ENCODE data around the gene PITPNM3. TPM values are rescaled to one million over a fixed set of nuclear protein-coding genes. Genes with fewer than 3 reads are reported as not detected.

PITPNM3 gene
- total RNA-seq, 6 experiments from 2014 or later, result 0.94 to 1.1 (median 1.0) TPM

DNA sequence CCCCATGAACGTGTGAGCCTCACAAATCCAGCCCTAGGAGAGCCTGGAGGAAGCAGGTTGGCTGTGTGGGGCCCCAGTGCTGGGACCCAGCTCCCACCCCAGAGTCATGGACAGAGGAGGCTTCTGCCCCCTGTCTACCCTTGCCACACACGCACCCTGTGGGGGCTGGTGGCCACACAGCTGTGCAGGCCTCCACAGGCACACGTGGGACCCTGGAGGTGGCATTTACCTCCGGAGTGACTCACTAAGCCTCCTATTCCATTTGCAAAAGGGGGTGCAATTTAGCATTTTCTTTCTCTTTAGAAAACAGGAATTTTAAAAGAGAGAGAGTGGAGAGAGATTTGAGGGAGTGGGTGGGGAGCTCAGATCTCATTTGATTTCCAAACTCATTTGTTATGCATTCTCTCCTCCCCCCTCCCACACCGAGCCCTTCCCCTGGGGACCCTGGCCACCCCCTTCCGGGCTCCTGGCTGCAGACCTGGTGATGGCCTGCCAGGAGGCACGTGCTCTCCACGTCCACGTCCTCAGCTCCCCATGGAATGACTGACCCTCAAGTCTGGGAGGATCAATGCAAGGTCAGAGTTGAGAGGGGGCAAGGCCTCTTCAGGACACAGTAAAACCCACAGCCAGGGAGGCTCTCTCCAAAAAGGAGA is 6.8 kb downstream of the PITPNM3 start:
- H3K4me1 Mint-ChIP-seq (ENCODE audit: low read depth), result peaks cover 9% of the 10 kb centered on the region
- no peak for DNase-seq
- TF ChIP-seq, protein P1, sequence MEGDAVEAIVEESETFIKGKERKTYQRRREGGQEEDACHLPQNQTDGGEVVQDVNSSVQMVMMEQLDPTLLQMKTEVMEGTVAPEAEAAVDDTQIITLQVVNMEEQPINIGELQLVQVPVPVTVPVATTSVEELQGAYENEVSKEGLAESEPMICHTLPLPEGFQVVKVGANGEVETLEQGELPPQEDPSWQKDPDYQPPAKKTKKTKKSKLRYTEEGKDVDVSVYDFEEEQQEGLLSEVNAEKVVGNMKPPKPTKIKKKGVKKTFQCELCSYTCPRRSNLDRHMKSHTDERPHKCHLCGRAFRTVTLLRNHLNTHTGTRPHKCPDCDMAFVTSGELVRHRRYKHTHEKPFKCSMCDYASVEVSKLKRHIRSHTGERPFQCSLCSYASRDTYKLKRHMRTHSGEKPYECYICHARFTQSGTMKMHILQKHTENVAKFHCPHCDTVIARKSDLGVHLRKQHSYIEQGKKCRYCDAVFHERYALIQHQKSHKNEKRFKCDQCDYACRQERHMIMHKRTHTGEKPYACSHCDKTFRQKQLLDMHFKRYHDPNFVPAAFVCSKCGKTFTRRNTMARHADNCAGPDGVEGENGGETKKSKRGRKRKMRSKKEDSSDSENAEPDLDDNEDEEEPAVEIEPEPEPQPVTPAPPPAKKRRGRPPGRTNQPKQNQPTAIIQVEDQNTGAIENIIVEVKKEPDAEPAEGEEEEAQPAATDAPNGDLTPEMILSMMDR (IDR thresholded peaks at IDR 0.05), result peak; percentile 21; the same call in 1 of the 2 replicates
- H3K4me3 Mint-ChIP-seq, result no peak overlapping the region
- H3K9me3 Mint-ChIP-seq, result no peaks in the 10 kb centered on the region
- H3K36me3 Mint-ChIP-seq (ENCODE audit: low read depth), result no peaks in the 10 kb centered on the region
- peaks cover 40% of the 10 kb centered on the region for H3K27me3 Mint-ChIP-seq (ENCODE audit: insufficient read depth)
- H3K27ac Mint-ChIP-seq, result no peak overlapping the region

DNA sequence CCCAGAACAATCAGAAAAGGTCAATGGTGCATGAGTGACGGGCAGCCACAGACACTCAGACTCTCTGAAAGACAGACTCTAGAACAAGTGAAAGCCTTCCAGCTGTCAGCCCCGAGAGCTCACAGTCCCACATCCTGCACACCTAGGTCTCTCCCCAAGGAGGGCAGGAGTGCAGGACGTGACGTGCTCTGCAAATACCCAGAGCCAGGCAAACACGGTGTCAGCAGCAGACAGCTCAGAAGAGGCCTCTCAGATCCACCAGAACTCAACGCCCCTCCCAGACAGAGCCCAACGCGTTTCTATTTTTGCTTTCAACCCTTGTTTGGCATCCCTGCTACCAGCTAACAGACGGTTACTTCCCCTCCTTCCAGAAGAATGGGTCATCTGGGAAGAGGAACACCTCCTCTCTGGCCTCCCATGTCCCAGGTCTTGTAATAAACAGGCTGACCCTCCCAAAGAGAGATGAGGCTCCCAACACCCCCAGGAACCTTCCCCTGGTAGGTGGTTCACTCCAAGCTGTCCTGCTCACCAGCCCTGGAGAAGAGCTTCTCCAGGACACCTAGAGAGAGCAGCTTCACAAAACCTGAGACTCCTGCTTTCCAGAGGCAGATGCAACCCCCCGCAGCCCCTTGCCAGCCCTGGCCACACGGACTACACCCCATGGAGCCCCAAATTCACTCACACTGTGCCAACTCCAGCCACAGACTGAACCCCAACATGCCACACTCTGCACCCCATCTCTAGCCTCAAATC is 7.6 kb downstream of the PITPNM3 start:
- Mint-ChIP-seq H3K4me1 (ENCODE audit: low read depth) (peaks cover 9% of the 10 kb centered on the region), H3K27me3 (ENCODE audit: insufficient read depth) (peaks cover 34% of the 10 kb centered on the region), H3K9me3 (no peaks in the 10 kb centered on the region), H3K36me3 (ENCODE audit: low read depth) (no peaks in the 10 kb centered on the region), H3K4me3 (no peak overlapping the region), H3K27ac (no peak overlapping the region)
- no peak for DNase-seq
- TF ChIP-seq, protein P1 (IDR thresholded peaks at IDR 0.05), result no peak

- peaks cover 9% of the 10 kb centered on the region for H3K4me1 Mint-ChIP-seq (ENCODE audit: low read depth)
- DNase-seq, result no peak
- TF ChIP-seq, protein P1 (IDR thresholded peaks at IDR 0.05), result no peak
- no peaks in the 10 kb centered on the region for H3K9me3 Mint-ChIP-seq
- no peaks in the 10 kb centered on the region for H3K36me3 Mint-ChIP-seq (ENCODE audit: low read depth)
- H3K27me3 Mint-ChIP-seq (ENCODE audit: insufficient read depth), result peaks cover 28% of the 10 kb centered on the region
- H3K4me3 Mint-ChIP-seq, result no peak overlapping the region
- H3K27ac Mint-ChIP-seq, result no peak overlapping the region
Measured at GRCh38 chr17:6548034-6548433, 8.3 kb downstream of the PITPNM3 start.

DNA sequence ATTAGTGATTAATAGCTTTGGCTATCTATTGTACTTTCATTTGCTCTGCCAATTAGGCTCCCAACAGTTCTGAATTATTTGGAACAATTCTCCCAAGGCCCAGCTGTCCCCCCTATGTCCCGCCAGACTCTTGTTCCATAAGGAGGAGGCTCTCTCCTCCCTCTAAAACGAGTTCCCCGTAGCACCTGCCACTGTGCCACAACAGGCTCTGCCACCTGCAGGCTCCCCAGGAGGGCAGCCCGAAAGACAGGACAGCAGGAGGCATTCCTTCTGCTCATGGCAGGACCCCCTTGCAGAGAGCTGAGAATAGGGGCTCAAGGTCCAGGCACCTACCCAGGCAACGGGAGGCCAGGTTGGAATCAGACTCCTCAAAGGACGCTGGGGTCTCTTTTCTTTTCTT is 9.0 kb downstream of the PITPNM3 start:
- Mint-ChIP-seq H3K36me3 (ENCODE audit: low read depth) (no peaks in the 10 kb centered on the region), H3K4me3 (no peak overlapping the region), H3K27ac (no peak overlapping the region), H3K27me3 (ENCODE audit: insufficient read depth) (peaks cover 30% of the 10 kb centered on the region), H3K9me3 (no peaks in the 10 kb centered on the region), H3K4me1 (ENCODE audit: low read depth) (peaks cover 9% of the 10 kb centered on the region)
- TF ChIP-seq, protein P1 (IDR thresholded peaks at IDR 0.05), result no peak
- DNase-seq, result no peak

DNA sequence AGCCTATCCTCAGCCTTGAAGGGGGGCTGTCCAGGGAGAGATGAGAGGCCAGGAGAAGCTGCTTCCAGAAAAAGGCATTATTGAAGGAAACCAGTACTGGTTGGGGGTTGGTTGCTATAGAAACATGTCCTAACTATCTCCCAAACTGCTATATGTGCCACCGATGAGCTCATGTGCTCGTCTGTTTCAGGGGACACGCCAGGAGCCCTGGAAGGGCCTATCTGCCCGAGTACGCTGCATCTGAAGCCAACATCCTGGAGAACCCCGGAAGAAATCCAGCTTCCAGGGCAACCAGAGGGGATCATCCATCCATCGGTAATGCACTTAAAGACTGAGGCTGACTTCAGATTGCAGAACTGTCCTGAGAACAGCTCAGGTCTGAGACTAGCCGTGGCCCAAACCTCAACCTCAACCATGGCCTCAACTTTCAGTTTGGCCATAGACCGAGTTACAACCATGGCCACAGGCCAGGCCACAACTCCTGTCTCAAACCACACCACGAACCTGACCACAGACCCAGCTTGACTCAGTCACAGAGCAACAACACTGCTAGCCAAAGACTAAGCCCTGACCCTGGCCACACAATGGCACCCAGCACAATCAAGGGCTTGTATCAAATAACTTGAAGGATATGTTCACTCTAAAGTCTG is 10.2 kb downstream of the PITPNM3 start:
- DNase-seq, result peak; percentile 28
- TF ChIP-seq, protein P1 (IDR thresholded peaks at IDR 0.05), result no peak
- no peaks in the 10 kb centered on the region for H3K9me3 Mint-ChIP-seq
- H3K27me3 Mint-ChIP-seq (ENCODE audit: insufficient read depth), result peaks cover 32% of the 10 kb centered on the region
- no peak overlapping the region for H3K4me3 Mint-ChIP-seq
- no peaks in the 10 kb centered on the region for H3K36me3 Mint-ChIP-seq (ENCODE audit: low read depth)
- no peak overlapping the region for H3K27ac Mint-ChIP-seq
- peaks cover 9% of the 10 kb centered on the region for H3K4me1 Mint-ChIP-seq (ENCODE audit: low read depth)

All from HFFc6 (cell line).